ENCODE data around the gene ANK2. TPM values are rescaled to one million over a fixed set of nuclear protein-coding genes. Genes with fewer than 3 reads are reported as not detected.

ANK2 gene
- total and polyA plus RNA-seq, 12 donors: 21.9 to 373 (median 298) TPM

DNA sequence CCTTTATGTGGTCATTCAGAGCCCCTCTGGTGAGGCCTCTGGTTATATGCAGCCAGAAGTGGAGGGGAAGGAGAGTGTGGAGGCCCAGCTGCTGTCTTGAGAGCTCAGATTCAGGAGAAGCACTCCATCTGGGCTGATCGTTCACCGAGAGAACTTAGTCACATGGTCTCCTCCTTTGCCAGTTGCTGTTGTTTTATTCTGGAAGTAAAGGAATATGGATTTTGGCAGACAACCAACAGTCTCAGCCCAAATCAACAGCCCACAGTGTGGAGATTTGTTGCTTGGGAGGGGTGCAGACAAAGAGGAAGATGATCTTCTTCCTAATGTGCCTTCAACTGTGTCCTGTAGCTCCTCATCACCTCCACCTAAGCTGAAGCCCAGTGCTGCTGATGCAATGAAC, 355.4 kb downstream of the ANK2 start:
- peak in 7 of 8 donors; percentile 35 to 79 (median 52) for ATAC-seq
- peaks cover 0 to 4% (median 0%) of the 10 kb centered on the region in 11 donors for H3K9me3 ChIP-seq
- no peak for TF ChIP-seq CTCF (IDR thresholded peaks at IDR 0.05)
- peak in 1 of 2 donors; percentile 18 for DNase-seq
- peak overlapping the region in 1 of 10 donors; percentile 3 for H3K27ac ChIP-seq
- H3K27me3 ChIP-seq: no peaks in the 10 kb centered on the region
- no peak overlapping the region for H3K4me3 ChIP-seq
- H3K36me3 ChIP-seq: no peaks in the 10 kb centered on the region
- intact Hi-C loops (cut with DNase I): loop anchor here in 2 of 10 donors (10.0 kb wide), 2 partner anchors 140 to 1280 kb away; no protein-coding TSS in a partner anchor
- H3K4me1 ChIP-seq: peaks cover 0 to 12% (median 0%) of the 10 kb centered on the region in 9 donors
- WGBS, 2 donors: 18 to 44% methylated on average over 2 of the region's 2 CpGs

GRCh38 chr4:113405874-113406722, 356.6 kb downstream of the ANK2 start:
- intact Hi-C loops (cut with DNase I): loop anchor here in 2 of 10 donors (10.0 kb wide), 2 partner anchors 139 to 1279 kb away; no protein-coding TSS in a partner anchor
- Histone ChIP-seq H3K4me3 (no peak overlapping the region), H3K9me3 (no peaks in the 10 kb centered on the region), H3K36me3 (no peaks in the 10 kb centered on the region), H3K27ac (no peak overlapping the region), H3K27me3 (no peaks in the 10 kb centered on the region), H3K4me1 (peaks cover 0 to 18% (median 0%) of the 10 kb centered on the region in 9 donors)
- WGBS, 2 donors: 87 to 93% methylated on average over 7 of the region's 7 CpGs
- TF ChIP-seq CTCF (IDR thresholded peaks at IDR 0.05): no peak
- no peak for ATAC-seq
- DNase-seq: no peak

GRCh38 chr4:113406723-113407016, 357.2 kb downstream of the ANK2 start:
- intact Hi-C loops (cut with DNase I): loop anchor here in 2 of 10 donors (10.0 kb wide), 2 partner anchors 138 to 1278 kb away; no protein-coding TSS in a partner anchor
- Histone ChIP-seq H3K9me3 (no peaks in the 10 kb centered on the region), H3K27ac (no peak overlapping the region), H3K27me3 (no peaks in the 10 kb centered on the region), H3K4me3 (no peak overlapping the region), H3K4me1 (peaks cover 0 to 23% (median 0%) of the 10 kb centered on the region in 9 donors), H3K36me3 (no peaks in the 10 kb centered on the region)
- TF ChIP-seq CTCF (IDR thresholded peaks at IDR 0.05): no peak
- 82 to 84% methylated on average over 7 of the region's 7 CpGs for WGBS, 2 donors
- ATAC-seq (no peak), DNase-seq (no peak)

GRCh38 chr4:113407409-113407808, 358.0 kb downstream of the ANK2 start:
- intact Hi-C loops (cut with DNase I): loop anchor here in 2 of 10 donors (10.0 kb wide), 2 partner anchors 137 to 1277 kb away; no protein-coding TSS in a partner anchor
- no peak overlapping the region for H3K27ac ChIP-seq
- no peaks in the 10 kb centered on the region for H3K27me3 ChIP-seq

More at GRCh38 chr4:113407409-113407808, 358.0 kb downstream of the ANK2 start:
- H3K36me3 ChIP-seq: no peaks in the 10 kb centered on the region
- no peak overlapping the region for H3K4me3 ChIP-seq
- ATAC-seq (no peak), DNase-seq (no peak)
- no peak for TF ChIP-seq CTCF (IDR thresholded peaks at IDR 0.05)
- WGBS, 2 donors: 85 to 90% methylated on average over 2 of the region's 2 CpGs
- peaks cover 0 to 28% (median 0%) of the 10 kb centered on the region in 9 donors for H3K4me1 ChIP-seq
- H3K9me3 ChIP-seq: no peaks in the 10 kb centered on the region

All from heart right ventricle (tissue), 16 donors.